Measurements from ENCODE around the gene SMAD1.

GRCh38 chr4:145484225-145484846 is 2.7 kb downstream of the SMAD1 start:
- no peak for TF ChIP-seq SP1 (CRISPR knock-in tag; conservative IDR thresholded peaks at IDR 0.05)
- no peak for TF ChIP-seq NR1H2 (CRISPR knock-in tag; IDR thresholded peaks at IDR 0.05)
- TF ChIP-seq CDX4 (CRISPR knock-in tag; IDR thresholded peaks at IDR 0.05; ENCODE audit: borderline replicate concordance): no peak
- no peak for TF ChIP-seq CTCF (IDR thresholded peaks at IDR 0.05)
- TF ChIP-seq USF2 (CRISPR knock-in tag; IDR thresholded peaks at IDR 0.05): no peak
- no peak for TF ChIP-seq STAT6 (CRISPR knock-in tag; conservative IDR thresholded peaks at IDR 0.05; ENCODE audit: low read depth)
